Dermis blood vessel endothelial cell (primary cell): Measurements from ENCODE around the gene RBM39. TPM values are rescaled to one million over a fixed set of nuclear protein-coding genes. Genes with fewer than 3 reads are reported as not detected.
"Not testable (repeated sequence)": the region's sequence is repeated elsewhere in the genome, so short reads cannot be mapped to it uniquely, and the experiment has no call there.

Source experiments
- DNase-seq: peaks from one replicate; pipeline ENCODE4 v3.0.0; 2010
- total RNA-seq: library from RNA; depleted of rRNA; stranded (reverse); fragments of >200 nt; gene quantifications from 2 replicates; pipeline ENCODE4 v1.2.3, GENCODE V29; 2014

Gene RBM39
- total RNA-seq, 1 donor from 2014 or later: 362 TPM

DNA sequence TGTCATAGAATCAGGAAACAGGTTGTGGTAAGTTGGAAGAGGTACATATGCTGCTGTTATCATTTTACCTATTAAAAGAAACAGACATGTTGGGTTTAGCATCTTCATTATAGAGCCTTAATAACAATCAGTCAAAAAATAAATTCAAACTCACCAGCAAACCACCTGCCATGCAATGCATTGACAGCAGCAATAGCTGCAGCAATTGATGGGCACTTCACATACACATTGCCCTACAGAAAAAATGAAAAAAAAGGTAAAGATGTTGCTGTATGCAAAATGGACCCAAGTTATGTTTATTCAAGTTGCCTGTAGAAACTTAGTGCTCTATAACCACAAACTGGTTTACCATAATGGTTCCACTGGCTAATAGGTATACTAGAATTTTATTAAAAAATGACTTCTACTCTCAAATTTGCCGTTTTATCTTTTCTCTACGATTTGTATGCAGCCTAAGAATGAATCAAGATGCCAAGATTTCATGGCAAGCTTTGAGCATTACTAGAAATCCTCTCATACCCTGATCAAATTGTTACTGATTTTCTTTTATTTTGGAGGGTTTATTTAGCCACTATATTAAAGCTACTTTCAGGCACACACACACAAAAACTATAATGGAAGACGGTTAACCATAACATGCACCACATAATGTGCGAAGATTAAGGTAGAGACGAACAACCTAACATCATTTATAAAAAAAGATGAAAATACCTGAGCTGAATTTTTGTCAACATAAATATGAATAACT, 37.4 kb downstream of the RBM39 start:
- no peak for DNase-seq

DNA sequence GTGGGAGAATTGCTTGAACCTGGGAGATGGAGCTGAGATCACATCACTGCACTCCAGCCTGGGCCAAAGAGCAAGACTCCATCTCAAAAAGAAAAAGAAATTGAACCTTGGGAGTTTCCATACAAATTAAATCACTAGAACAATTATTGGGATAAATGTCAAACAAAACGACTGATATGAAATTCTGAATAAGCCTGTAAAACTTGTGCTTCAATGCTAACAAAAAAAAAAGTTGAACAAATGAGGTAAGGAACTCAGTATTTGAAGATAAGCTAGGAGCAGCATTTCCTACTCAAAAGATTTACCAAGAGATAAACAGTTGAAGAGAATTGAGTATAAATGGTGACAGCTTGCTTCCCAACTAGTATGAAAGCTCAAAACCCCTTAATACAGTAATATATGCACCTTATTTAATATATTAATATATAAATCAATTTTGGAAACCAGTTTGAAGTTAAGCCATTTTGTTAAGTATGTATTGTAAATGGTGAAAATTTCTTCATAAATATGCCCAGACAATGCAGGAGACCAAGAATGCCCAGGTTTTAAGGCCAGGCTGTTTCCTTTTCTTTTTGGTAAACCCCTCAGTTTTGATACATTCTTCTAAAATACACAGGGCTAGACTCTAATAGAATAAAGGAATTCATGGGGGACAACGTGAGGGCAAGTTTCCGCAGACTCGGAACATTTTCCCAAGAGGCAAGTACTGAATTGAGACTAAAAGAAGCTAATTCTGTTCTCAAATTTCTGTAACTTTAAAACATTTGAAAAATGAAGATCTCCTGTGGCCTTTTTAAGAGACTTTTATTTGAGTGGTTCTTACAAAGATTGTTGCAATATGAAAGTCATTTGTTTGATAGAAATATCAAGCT, 39.0 kb downstream of the RBM39 start:
- no peak for DNase-seq

DNA sequence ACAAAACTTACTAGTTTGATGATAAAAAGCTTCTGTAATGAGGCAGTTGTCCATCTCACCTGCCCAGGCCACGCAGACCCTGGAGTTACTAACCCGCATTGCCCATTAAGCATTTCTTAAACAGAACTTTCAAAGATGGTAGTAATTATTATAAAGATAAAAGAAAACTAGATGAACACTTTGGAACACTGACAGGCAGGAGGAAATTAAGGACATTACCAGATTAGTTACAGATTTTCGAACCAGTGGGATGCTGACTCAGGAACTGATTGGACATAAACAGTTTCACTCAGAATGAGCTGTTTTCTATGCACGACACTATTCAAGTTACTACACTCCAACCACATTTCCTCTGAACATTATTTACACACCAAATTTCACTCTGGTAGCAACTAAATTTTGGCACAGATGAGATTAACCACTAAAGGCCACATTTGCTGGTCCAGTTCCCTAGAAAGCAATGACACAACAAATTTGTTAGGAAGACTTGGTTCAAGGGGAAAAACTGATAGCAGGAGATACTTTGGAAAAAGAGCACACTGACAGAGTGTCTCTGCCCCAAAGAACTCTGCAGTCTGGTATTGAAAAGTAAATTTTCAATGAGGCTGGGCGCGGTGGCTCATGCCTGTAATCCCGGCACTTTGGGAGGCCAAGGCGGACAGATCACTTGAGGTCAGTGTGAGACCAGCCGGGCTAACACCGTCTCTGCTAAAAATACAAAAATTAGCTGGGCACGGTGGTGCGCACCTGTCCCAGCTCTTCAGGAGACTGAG, 39.8 kb downstream of the RBM39 start:
- no peak for DNase-seq

DNA sequence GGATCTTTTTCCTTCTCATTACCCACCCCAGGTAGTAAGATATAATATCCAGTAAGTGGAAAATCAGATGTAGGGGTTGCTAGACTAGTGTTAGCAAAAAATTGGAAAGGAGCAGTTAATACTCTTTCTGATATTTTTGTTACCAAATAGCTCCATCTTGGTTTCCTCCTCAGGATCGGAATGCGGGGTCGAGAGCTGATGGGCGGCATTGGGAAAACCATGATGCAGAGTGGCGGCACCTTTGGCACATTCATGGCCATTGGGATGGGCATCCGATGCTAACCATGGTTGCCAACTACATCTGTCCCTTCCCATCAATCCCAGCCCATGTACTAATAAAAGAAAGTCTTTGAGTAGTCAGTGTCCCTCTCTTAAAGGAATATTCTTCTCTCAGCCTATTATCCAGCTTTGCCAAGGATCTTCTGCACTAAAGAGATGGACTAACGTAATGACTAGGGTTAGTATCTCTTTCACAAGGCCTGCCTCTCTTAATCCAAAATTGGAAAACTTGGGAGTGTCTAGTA, 41.4 kb downstream of the RBM39 start:
- no peak for DNase-seq

DNA sequence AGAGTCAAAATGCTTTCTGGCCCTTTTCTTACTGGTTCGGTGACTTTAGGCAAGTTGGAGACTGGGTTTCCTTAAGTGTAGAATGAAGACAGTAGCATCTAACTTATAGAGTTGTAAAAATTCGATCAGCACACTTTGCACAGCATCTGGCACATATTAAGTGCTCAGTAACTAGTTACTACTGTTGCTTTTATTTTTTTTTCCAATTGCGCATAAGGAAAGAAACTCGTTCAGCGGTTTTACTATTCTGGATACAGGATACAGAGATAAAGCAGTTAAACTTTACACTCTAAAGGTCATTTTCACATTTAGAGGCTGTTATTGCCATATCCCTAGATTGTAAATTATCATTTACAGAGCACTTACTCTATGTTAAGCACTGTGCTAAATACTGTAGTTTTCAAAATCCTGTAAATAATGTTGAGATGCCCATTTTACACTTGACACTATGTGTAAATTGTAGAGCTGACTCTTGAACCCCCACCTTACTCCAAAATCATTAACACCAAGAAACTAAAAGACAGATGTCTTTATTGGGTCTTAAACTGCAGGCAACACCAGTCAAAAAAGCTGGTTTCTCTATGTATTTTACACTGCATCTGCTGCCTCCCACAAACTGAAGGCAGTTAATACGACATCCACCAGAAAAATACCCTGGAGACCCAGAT, 42.0 kb downstream of the RBM39 start:
- DNase-seq: no peak

DNA sequence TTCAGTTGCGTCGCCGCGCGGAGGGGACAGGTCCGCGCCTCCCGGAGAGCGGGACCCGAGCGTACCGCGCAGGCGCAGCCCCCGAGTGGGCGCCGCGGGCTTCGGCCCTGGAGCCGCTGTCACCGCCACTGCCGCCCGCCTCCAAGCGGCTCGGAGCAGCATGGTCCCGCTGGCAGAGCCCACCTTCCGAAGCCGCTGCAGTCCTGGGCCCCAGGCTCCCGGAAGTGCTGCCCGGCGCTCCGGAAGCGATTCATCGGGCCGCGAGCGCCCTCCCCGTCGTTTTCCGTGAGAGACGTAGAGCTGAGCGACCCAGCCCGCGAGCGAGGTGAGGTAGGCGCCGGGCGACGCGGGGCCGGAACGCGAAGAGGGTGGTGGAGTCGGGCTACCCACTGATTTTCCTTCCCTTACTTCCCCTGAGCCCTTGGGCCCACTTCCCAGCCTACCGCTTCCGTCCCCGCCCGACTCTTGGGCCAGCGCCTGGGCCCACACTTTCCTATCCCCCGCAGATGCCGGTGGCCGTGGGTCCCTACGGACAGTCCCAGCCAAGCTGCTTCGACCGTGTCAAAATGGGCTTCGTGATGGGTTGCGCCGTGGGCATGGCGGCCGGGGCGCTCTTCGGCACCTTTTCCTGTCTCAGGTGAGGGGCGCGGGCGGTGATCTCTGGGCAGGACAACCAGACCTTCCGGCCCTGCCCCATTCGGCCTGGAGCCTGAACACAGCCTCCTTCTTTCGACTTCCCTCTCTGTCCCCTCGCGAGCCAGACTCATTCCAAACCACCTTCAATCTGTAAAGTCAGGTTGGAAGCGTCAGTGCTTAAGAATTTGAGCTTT, 42.7 kb downstream of the RBM39 start, which contains the start of the genes NFS1 and ROMO1:
Gene NFS1, minus strand, starts transcription at position 226 of the 830 bp plus-strand sequence. Its CDS starts 64 bp downstream, at position 162.
Gene ROMO1, plus strand, starts transcription at position 279 of the 830 bp plus-strand sequence. Its CDS starts 228 bp downstream, at position 507.
- DNase-seq: peak; percentile 89

DNA sequence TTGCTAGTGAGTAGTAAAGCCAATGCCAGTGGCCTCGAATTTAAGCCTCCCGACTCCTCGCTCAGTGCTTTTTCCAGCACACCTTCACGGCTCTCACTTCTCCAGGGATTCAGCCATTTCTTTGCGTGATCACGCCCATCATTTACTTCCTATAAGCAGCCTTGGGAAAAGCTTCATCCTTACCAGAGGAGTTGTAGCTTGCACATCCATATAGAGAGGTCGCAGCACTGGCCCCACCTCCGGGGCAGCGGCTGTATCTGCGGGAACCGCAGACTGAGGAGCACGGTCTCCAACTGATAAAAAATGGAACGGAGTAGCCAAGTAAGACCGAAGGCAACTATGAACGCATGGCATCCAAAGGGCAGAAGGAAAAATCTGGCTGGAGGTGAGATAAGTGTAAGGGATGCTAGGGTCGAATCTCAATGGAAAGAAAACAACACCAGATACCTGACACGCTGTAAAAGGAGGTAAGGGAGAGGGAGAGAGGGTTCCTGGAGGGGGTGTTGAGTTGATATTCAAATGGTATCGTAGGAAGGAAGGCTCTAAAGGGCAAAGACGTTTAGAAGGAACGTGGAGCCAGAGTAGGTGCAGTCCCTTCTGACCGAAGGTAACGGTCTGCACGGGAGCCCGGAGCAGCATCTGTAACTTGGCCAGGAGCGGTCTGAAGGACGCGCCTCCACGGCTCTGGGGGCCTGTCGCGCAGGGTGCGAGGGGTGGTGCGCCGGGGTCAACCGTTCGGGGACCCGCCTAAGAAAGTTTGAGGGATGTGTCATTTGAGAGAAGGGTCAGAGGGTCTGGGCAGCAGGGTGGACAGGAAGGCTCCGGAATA, 43.5 kb downstream of the RBM39 start:
- peak; percentile 31 for DNase-seq

DNA sequence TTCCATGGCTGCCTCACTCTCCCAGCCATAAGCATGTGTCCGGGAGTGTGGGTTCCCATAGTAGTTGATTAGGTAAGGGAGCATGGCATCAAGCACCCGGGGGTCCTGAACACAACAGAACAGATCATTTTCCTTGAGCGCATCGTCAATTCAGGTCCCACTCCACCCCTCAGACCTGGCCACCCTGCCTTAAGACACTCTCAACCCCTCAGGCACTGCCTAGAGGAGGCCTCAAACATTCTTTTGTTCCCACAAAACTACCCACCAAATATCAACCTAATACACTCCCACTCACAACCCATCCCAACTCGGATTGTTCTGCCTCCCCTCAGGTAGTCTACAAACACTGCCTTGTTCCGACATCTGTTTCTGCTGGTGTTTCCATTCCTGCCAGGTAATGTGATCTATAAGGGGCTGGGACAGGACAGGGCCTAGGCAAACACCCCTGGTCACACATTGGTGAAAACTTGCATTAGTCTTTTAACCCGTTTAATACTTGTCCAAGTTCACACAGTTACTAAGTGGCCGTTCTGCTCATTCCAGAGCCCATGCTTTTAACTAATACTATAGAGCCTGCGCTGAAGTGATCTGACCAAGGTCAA, 44.3 kb downstream of the RBM39 start:
- DNase-seq: no peak

DNA sequence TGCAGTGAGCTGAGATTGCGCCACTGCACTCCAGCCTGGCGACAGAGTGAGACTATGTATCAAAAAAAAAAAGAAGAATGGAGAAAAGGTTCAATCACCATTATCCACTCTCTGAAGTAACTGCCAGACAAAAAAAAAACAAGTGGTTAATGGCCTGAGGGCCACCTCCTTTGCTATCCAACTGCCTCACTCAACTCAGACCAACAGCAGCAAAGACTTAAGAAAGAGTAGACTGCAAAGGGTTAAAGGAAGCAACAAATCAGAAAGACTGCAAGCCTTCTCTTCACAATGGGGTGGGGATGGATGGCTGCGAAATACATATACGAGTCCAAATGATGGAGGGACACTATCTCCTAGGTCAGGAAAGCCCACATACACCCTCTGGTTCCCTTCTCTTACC, 46.1 kb downstream of the RBM39 start:
- DNase-seq: no peak

DNA sequence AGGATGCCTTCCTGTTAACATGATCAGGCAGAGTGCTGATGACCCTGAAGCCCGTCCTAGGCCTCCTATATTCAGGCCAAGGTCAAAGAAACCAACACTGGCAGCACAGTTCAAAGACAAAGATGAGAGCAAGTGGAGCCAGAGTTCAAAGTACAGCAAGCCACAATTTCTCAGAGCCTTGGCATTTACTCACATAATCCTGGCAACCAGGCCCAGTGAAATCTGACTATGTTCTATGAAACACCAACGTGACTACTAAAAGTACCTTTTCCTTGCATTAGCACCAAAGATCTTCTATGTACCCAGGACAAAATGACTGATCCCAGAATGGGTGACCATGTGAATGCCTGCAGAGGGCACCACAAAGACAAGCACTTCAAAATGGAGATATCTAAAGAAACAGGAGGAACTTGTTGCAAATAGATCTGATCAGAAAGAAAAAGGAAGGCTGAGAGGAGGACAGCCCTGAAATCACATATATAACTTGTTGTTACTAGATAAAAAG, 46.8 kb downstream of the RBM39 start:
- DNase-seq: no peak

DNA sequence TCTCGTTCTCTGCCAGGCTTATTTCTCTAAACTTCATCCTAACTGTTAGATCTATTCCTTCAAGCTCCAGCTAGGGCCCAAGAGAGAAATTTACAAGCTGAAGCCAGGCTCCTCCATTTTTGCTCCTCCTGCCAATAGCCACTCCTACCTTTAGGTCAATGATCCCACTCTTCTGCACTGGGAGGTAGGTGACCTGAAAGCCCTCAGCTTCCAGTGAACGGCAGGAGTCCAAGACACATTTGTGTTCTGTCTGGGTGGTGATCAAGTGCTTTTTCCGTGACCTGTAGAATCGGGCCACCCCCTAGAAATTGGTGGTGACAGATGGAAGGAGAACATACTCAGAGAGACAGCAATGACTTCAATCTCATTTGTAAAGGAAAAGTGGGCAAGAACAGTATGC, 51.8 kb downstream of the RBM39 start:
- no peak for DNase-seq

DNA sequence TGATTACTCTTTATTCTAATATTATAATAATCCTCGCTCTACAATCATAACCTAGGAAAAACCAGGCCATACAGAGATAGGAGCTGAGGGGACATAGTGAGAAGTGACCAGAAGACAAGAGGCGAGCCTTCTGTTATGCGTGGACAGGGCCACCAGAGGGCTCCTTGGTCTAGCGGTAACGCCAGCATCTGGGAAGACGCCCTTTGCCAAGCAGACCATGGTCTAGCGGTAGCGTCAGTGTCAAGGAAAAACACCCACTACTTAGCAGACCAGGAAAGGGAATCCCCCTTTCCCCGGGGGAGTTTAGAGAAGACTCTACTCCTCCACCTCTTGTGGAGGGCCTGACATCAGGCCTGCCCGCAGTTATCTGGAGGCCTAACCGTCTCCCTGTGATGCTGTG, 55.2 kb downstream of the RBM39 start:
- not testable (repeated sequence) for DNase-seq

DNA sequence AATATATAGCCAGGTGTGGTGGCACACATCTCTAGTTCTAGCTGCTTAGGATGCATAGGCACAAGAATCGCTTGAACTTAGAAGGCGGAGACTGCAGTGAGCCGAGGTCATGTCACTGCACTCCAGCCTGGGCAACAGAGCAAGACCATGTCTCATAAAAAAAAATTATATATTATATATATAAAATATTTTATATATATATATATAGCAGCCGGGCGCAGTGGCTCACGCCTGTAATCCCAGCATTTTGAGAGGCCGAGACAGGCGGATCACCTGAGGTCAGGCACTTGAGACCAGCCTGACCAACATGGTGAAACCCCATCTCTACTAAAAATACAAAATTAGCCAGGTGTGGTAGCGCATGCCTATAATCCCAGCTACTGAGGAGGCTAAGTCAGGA, 56.7 kb downstream of the RBM39 start:
- DNase-seq: not testable (repeated sequence)

DNA sequence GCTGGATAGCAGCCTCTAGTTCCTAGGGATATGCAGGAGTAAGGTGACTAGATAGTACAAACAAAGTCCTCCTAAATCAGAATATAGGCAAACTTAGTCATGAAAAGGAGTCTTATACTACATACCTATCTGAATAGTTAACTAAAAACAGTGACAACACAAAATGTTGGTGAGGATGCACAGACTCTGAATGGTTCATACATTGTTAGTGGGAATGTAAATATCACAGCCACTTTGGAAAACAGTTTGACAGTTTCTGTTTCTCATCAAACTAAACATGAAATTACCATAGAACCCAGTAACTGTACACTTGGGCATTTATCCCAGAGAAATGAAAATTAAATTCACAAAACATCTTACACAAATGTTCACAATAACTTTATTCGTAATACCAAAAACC, 60.1 kb downstream of the RBM39 start:
- no peak for DNase-seq

DNA sequence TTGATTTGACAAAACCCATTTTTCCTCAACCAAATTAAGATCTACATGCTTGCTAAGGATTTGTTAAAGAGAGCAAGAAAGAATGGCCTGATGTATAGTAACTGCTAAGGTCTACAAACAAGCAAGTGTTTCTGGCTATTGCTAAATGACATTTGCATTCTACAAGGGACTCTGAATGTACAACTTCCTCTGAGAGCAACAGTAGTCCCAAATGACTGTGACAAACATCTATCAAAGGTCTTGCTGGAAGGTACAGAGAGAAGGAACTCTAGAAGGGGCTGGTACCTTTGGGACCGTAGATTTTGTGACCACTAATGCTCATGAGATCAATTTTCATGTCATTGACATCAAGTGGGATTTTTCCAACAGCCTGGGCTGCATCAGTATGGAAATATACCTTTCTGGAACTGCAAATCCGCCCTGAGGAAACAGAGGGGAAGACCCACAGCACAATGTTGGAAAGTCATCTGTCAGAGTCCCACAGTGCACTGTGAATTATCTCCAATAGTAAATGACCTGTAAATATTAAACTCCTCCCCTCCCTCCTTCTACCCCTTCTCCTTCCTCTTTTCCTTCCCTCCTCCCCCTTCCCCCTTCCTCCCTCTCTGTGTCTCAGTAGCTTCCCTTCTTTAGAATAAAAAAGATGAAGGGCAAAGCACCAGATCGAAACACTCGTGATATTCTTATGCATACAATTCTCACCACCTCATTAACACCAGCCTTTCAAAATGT, 61.4 kb downstream of the RBM39 start:
- no peak for DNase-seq

DNA sequence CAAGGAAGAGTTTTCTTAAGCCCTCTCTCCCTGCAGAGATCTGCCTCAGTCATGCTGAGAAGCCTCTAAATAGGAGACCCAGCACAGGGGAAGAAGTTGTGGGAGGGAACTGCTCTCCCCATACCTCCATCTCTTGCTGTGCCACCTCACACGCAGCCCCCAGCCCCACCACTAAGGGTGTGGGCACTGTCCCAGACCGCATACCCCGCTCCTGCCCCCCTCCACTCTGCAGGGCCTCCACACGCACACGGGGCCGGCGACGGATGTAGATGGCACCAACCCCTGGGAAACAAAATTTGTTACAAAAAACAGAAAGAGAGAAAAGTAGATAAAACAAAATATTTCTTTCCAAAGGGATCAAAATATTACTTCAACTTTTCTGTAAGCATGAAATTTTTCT, 67.1 kb downstream of the RBM39 start:
- DNase-seq: no peak

DNA sequence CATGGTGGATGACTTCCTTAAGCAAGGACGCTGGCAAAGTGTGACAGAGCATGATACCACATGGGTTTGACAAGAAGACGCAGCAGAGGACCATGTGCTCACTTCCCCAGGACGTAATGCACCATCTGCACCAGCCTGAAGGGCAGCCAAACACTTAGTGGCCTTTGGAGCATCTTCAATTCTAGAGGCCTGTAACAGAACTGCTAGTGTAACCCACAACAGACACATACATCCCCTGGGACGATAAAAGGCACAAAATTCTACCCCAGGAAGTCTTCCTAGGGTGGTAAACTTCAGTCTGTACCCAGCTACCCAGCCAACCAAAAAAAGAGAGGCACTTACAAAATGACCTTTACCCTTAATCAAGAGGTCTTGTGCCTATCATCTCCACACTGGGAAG, 68.2 kb downstream of the RBM39 start:
- no peak for DNase-seq

DNA sequence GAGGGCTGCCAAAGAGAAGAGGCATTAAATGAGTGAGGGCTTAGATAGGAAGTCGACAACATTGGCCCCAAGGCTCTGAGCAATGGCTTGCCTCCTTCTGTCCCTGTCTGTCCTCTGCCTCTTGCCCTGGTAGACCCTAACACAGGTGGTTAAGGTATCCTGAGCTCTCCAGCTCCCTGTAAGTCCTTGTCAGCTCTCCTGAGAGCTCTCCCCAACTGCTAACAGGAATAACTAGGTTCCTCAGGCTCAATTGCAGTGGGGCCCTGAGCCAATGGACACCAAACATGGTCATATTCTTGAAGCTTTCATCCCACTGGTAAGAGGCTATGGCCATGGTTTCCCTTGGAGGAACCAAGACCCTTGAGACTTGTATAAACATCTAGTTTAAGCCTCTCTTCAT, 72.4 kb downstream of the RBM39 start:
- DNase-seq: no peak

DNA sequence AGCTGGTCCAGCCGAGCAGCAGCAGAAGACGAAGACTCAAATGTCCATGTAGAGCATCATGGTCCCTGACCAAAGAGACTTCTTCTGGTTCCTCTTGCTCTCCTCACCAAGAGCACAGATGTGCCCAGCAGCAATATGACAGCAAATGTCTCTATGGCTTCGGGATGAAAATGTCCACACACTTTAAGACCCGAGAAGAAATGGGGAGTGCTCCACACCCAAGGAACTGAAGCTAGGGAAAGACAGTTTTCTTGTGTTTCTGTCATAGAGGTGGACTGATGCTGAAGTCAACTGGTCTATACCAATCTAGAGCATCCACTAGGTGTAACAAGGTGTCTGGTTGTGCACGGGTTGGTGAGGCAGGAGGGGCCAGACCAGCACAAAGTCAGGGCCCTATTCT, 72.8 kb downstream of the RBM39 start:
- no peak for DNase-seq
